PC-3 (cell line): ENCODE data around the gene SEPTIN11. TPM values are rescaled to one million over a fixed set of nuclear protein-coding genes. Genes with fewer than 3 reads are reported as not detected.

Source experiments
- ATAC-seq: fragments of 200-7000 bp; cut with Tn5 transposase; 2 replicates; pipeline ENCODE4 v1.9.1; 2020; ENCODE audit warnings: mild to moderate bottlenecking, moderate library complexity
- BruUV-seq: library from RNA; stranded (reverse); fragments of 400-500 nt; replicated peaks from 2 replicates; lab custom pipeline; 2021; lab: Mats Ljungman, UMichigan
- CTCF ChIA-PET: fragments of 300-600 bp; sonication (Branson Sonifier 250); formaldehyde crosslinking; loops from one replicate; lab custom pipeline; 2022; ENCODE audit warnings: antibody characterized with exemption; lab: Charles Lee
- POLR2A ChIA-PET: fragments of 300-600 bp; sonication (Branson Sonifier 250); formaldehyde crosslinking; loops from one replicate; lab custom pipeline; 2022; ENCODE audit warnings: antibody characterized with exemption; ENCODE audit not compliant: unreplicated experiment; lab: Charles Lee
- DNase-seq: peaks from one replicate; pipeline ENCODE4 v3.0.0-alpha.2; 2015
- H2AFZ ChIP-seq: fragments of 300-600 bp; sonication (generic); 2 replicates; pipeline ENCODE4 v1.6.0; 2016; ENCODE audit warnings: antibody characterized with exemption, low read length
- H3F3A ChIP-seq: fragments of 300-600 bp; sonication (generic); one replicate; pipeline ENCODE4 v1.6.0; 2017; ENCODE audit warnings: antibody characterized with exemption, low read length, control low read depth, mild to moderate bottlenecking; ENCODE audit not compliant: unreplicated experiment
- H3K27ac ChIP-seq: fragments of 300-600 bp; sonication (generic); 2 replicates; pipeline ENCODE4 v1.5.1; 2016; ENCODE audit warnings: mild to moderate bottlenecking, low read length
- H3K27me3 ChIP-seq: fragments of 300-600 bp; sonication (generic); 2 replicates; pipeline ENCODE4 v1.6.1; 2016; ENCODE audit warnings: low read length, mixed read lengths
- H3K36me3 ChIP-seq: fragments of 300-600 bp; sonication (generic); 2 replicates; pipeline ENCODE4 v1.6.1; 2016; ENCODE audit warnings: low read depth, mixed run types, low read length, mixed read lengths
- H3K4me1 ChIP-seq: fragments of 300-600 bp; sonication (generic); 2 replicates; pipeline ENCODE4 v1.5.1; 2016; ENCODE audit warnings: low read length; ENCODE audit not compliant: insufficient read depth
- H3K4me2 ChIP-seq: fragments of 300-600 bp; sonication (generic); 2 replicates; pipeline ENCODE4 v1.6.0; 2016; ENCODE audit warnings: low read length
- H3K4me3 ChIP-seq: fragments of 300-600 bp; sonication (generic); 2 replicates; pipeline ENCODE4 v1.5.1; 2016; ENCODE audit warnings: mild to moderate bottlenecking, low read length, mixed read lengths
- H3K79me2 ChIP-seq: fragments of 300-600 bp; sonication (generic); 2 replicates; pipeline ENCODE4 v1.6.1; 2017; ENCODE audit warnings: low read length, mixed read lengths
- H3K9ac ChIP-seq: fragments of 300-600 bp; sonication (generic); 2 replicates; pipeline ENCODE4 v1.6.0; 2016; ENCODE audit warnings: mild to moderate bottlenecking, low read length
- H3K9me2 ChIP-seq: fragments of 300-600 bp; sonication (generic); replicated peaks from 2 replicates; pipeline ENCODE4 v1.6.1; 2016; ENCODE audit warnings: mixed run types, low read length, mixed read lengths
- H3K9me3 ChIP-seq: fragments of 300-600 bp; sonication (generic); 2 replicates; pipeline ENCODE4 v1.6.1; 2016; ENCODE audit warnings: low read length, mixed read lengths
- H4K20me1 ChIP-seq: fragments of 300-600 bp; sonication (generic); 2 replicates; pipeline ENCODE4 v1.6.1; 2016; ENCODE audit warnings: low read length, mixed read lengths
- EZH2 ChIP-seq: fragments of 300-600 bp; sonication (generic); IDR thresholded peaks from one replicate; pipeline ENCODE4 v1.6.1; 2017; ENCODE audit warnings: antibody characterized with exemption, mild to moderate bottlenecking, low read length; ENCODE audit not compliant: unreplicated experiment
- EZH2phosphoT487 ChIP-seq: fragments of 300-600 bp; sonication (generic); IDR thresholded peaks from 2 replicates; pipeline ENCODE4 v1.6.1; 2018; ENCODE audit warnings: mild to moderate bottlenecking, antibody characterized with exemption, low read length, borderline replicate concordance
- intact Hi-C: fragments of 100-400 bp; cut with micrococcal nuclease; formaldehyde crosslinking; loops from 2 replicates; pipeline ENCODE4 v1.9.0; 2023
- total RNA-seq: library from RNA; depleted of rRNA; stranded (reverse); fragments of >200 nt; gene quantifications from 2 replicates; pipeline ENCODE4 v1.2.3, GENCODE V29; 2014
- TF ChIP-seq, protein P1 (sequence below): fragments of 300-600 bp; sonication (generic); conservative IDR thresholded peaks from 2 replicates; pipeline ENCODE4 v1.5.1; 2017; ENCODE audit warnings: antibody characterized with exemption, low read depth, mild to moderate bottlenecking, low read length

Gene SEPTIN11
- total RNA-seq, 1 experiment from 2014 or later, result 39.0 TPM

DNA sequence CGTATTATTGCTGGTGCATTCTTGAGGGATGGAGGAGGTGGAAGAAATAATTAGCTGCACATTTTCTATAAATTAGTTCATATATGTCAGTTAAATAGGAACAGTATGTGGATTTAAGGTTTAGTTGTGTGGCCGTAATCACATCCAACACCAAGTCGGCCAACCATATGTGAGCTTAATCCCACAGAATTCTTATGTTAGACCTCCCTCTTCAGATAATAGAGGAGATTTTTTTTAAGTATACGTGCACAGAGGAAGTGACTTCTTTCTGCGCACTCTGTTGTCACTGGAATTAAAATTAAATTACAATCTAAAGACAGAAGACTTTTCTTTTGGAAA, 2.1 kb downstream of the SEPTIN11 start:
- Histone ChIP-seq H3K79me2 (peaks cover 90% of the 10 kb centered on the region), H3K4me3 (peak overlapping the region; percentile 86), H3K9me3 (no peaks in the 10 kb centered on the region), H3K27ac (no peak overlapping the region), H3K4me1 (peaks cover 19% of the 10 kb centered on the region), H3K9me2 (no peaks in the 10 kb centered on the region), H4K20me1 (0 out of 2 replicates have a peak, but pooled peaks cover 7% of the 10 kb centered on the region), H3K4me2 (peak overlapping the region; percentile 97), H3F3A (no peaks in the 10 kb centered on the region), H3K27me3 (no peaks in the 10 kb centered on the region), H2AFZ (no peak overlapping the region), H3K9ac (peak overlapping the region; percentile 87; the same call in 1 of the 2 replicates), H3K36me3 (0 out of 2 replicates have a peak, but pooled peaks cover 3% of the 10 kb centered on the region)
- BruUV-seq, result no TSS peak
- ATAC-seq (no peak), DNase-seq (no peak)
- ChIA-PET CTCF (no interaction called here), POLR2A (no interaction called here)
- TF ChIP-seq, protein P1, sequence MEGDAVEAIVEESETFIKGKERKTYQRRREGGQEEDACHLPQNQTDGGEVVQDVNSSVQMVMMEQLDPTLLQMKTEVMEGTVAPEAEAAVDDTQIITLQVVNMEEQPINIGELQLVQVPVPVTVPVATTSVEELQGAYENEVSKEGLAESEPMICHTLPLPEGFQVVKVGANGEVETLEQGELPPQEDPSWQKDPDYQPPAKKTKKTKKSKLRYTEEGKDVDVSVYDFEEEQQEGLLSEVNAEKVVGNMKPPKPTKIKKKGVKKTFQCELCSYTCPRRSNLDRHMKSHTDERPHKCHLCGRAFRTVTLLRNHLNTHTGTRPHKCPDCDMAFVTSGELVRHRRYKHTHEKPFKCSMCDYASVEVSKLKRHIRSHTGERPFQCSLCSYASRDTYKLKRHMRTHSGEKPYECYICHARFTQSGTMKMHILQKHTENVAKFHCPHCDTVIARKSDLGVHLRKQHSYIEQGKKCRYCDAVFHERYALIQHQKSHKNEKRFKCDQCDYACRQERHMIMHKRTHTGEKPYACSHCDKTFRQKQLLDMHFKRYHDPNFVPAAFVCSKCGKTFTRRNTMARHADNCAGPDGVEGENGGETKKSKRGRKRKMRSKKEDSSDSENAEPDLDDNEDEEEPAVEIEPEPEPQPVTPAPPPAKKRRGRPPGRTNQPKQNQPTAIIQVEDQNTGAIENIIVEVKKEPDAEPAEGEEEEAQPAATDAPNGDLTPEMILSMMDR, result no peak
- TF ChIP-seq EZH2 (no peak), EZH2phosphoT487 (no peak)
- intact Hi-C loops, result loop anchor here (2.0 kb wide), 1 partner anchor 93 kb away; no protein-coding TSS in a partner anchor

DNA sequence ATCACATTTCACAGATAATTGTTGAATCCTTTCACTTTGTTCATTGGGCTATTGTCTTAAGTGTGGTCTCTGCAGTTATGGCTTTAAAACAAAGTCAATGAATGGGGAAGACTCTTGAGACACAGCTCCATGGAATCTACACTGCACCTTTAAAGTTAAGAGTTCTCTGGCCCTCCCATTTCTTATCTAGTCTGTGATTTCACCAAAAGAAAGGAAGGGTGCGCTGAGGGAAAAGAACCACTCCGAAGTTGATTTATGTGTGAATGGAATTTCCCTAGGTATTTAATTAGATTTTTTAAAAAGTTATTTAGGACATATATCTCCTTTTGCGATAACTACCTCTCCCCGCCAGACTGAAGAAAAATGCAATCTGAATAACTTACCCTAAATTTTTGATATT, 2.5 kb downstream of the SEPTIN11 start:
- H3K9me3 ChIP-seq, result no peaks in the 10 kb centered on the region
- H3F3A ChIP-seq, result no peaks in the 10 kb centered on the region
- no peak for ATAC-seq
- H4K20me1 ChIP-seq, result 0 out of 2 replicates have a peak, but pooled peaks cover 7% of the 10 kb centered on the region
- intact Hi-C loops, result no loop called here
- H3K4me3 ChIP-seq, result peak overlapping the region; percentile 86
- no peak overlapping the region for H3K27ac ChIP-seq
- H3K27me3 ChIP-seq, result no peaks in the 10 kb centered on the region
- no peak overlapping the region for H3K9ac ChIP-seq
- DNase-seq, result no peak
- TF ChIP-seq, protein P1, result no peak
- TF ChIP-seq EZH2phosphoT487 (no peak), EZH2 (no peak)
- POLR2A ChIA-PET, result no interaction called here
- peak overlapping the region; percentile 97 for H3K4me2 ChIP-seq
- H3K36me3 ChIP-seq, result 0 out of 2 replicates have a peak, but pooled peaks cover 3% of the 10 kb centered on the region
- no peaks in the 10 kb centered on the region for H3K9me2 ChIP-seq
- H3K4me1 ChIP-seq, result peaks cover 19% of the 10 kb centered on the region
- no peak overlapping the region for H2AFZ ChIP-seq
- peaks cover 91% of the 10 kb centered on the region for H3K79me2 ChIP-seq
- no TSS peak for BruUV-seq
- CTCF ChIA-PET, result no interaction called here

DNA sequence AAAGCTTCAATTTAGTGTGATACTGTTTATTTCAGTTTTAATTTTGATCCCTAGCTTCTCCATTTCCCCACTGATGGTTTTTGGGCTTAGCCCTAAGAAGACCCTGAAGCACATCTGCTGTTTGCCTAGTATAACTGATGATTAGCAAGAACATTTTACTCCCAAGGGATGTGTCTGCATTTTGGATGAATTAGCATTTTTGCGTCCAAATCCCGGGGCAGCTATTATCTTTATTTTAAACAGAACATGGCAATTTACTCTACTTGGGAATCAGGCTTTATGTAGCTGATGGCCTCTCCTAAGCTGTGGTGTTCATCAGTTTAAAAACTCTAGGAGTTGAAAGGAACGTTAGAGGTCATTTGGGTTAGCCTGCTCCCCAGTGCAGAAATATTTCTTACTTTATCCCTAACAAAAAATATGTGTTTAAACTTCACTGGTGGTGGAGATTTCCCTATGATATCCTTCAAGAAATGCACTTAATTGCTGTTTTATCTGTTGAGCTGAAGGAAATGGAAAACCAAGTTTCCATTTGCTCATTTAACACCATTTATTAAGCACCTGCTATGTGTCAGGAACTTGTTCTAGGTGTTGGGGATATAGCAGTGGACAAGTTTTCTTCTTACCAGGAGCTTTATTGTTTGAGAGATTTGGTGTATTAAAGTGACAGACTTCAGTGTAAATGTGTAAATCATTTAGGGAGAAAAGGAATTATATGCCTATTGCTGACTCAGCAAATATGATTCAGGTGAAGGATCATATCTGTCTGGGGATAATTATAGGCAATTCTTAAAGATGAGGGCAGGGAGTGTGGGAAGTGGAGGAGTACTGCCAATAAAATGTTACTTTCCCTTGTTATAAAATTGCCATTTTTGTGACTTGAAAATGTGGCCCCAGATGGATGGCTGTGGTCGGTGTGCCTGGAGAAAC, 3.4 kb downstream of the SEPTIN11 start:
- no peaks in the 10 kb centered on the region for H3K9me2 ChIP-seq
- no peaks in the 10 kb centered on the region for H3K9me3 ChIP-seq
- H3K36me3 ChIP-seq, result 0 out of 2 replicates have a peak, but pooled peaks cover 3% of the 10 kb centered on the region
- H3K4me2 ChIP-seq, result peak overlapping the region; percentile 97; the same call in 1 of the 2 replicates
- no peak overlapping the region for H3K27ac ChIP-seq
- H3K27me3 ChIP-seq, result no peaks in the 10 kb centered on the region
- no peak for ATAC-seq
- BruUV-seq, result no TSS peak
- ChIA-PET CTCF (no interaction called here), POLR2A (no interaction called here)
- 0 out of 2 replicates have a peak, but pooled peaks cover 7% of the 10 kb centered on the region for H4K20me1 ChIP-seq
- no peak overlapping the region for H2AFZ ChIP-seq
- H3K4me1 ChIP-seq, result peaks cover 19% of the 10 kb centered on the region
- H3K4me3 ChIP-seq, result no peak overlapping the region
- intact Hi-C loops, result no loop called here
- peaks cover 86% of the 10 kb centered on the region for H3K79me2 ChIP-seq
- no peaks in the 10 kb centered on the region for H3F3A ChIP-seq
- H3K9ac ChIP-seq, result no peak overlapping the region
- no peak for DNase-seq
- TF ChIP-seq, protein P1, result no peak
- TF ChIP-seq EZH2phosphoT487, result no peak
